HepG2 (cell line): Measurements from ENCODE around the gene HEXD. TPM values are rescaled to one million over a fixed set of nuclear protein-coding genes. Genes with fewer than 3 reads are reported as not detected.

Source experiments
- ATF3 ChIP-seq: sonication (generic); formaldehyde crosslinking; IDR thresholded peaks from 2 replicates; pipeline ENCODE4 v1.4.0; 2020; ENCODE audit warnings: missing genetic modification reagents
- ATF4 ChIP-seq, 2 experiments: fragments of 450-650 bp in 1 of 2; sonication (generic) in 1 of 2; formaldehyde crosslinking; IDR thresholded peaks; 2 replicates each; pipeline versions ENCODE4 v1.5.0 to v1.8.0; 2020 to 2022; ENCODE audit warnings: mild to moderate bottlenecking in 1 of 2, missing genetic modification reagents in 1 of 2
- BCL6 ChIP-seq: IDR thresholded peaks from 2 replicates; pipeline ENCODE4 v1.6.1; 2016; ENCODE audit warnings: missing genetic modification reagents, missing compliant biosample characterization
- CEBPZ ChIP-seq: IDR thresholded peaks from 2 replicates; pipeline ENCODE4 v1.6.1; 2012; ENCODE audit warnings: low read length, improper control_type of control experiment
- CSRNP2 ChIP-seq: sonication (generic); formaldehyde crosslinking; conservative IDR thresholded peaks from 2 replicates; pipeline ENCODE4 v1.8.0; 2022; ENCODE audit warnings: low read depth, missing genetic modification reagents
- FIP1L1 ChIP-seq: fragments of 200-400 bp; formaldehyde crosslinking; IDR thresholded peaks from 2 replicates; pipeline ENCODE4 v1.6.1; 2018; ENCODE audit warnings: low read depth, mild to moderate bottlenecking, low read length, moderate library complexity, borderline replicate concordance; ENCODE audit not compliant: insufficient read depth
- HNF4A ChIP-seq: sonication (generic); formaldehyde crosslinking; IDR thresholded peaks from 2 replicates; pipeline ENCODE4 v1.4.0; 2020; ENCODE audit warnings: missing genetic modification reagents
- JUND ChIP-seq: sonication (generic); formaldehyde crosslinking; IDR thresholded peaks from 2 replicates; pipeline ENCODE4 v1.8.0; 2022; ENCODE audit warnings: mild to moderate bottlenecking, missing genetic modification reagents
- MNT ChIP-seq: fragments of 450-650 bp; IDR thresholded peaks from 2 replicates; pipeline ENCODE4 v1.6.1; 2016
- PAF1 ChIP-seq: IDR thresholded peaks from 2 replicates; pipeline ENCODE4 v1.6.1; 2016; ENCODE audit warnings: missing genetic modification reagents, missing compliant biosample characterization
- PRDM4 ChIP-seq: sonication (generic); formaldehyde crosslinking; IDR thresholded peaks from 2 replicates; pipeline ENCODE4 v1.9.0; 2021; ENCODE audit warnings: missing genetic modification reagents, borderline replicate concordance
- TCF7L2 ChIP-seq: IDR thresholded peaks from 2 replicates; pipeline ENCODE4 v1.6.1; 2011; ENCODE audit warnings: mild to moderate bottlenecking, low read depth, low read length, moderate library complexity
- TRIM24 ChIP-seq: sonication (generic); formaldehyde crosslinking; IDR thresholded peaks from 2 replicates; pipeline ENCODE4 v1.8.0; 2022; ENCODE audit warnings: mild to moderate bottlenecking, missing genetic modification reagents
- XRCC5 ChIP-seq: fragments of 200-400 bp; formaldehyde crosslinking; optimal IDR thresholded peaks from 2 replicates; pipeline ENCODE3; 2017; ENCODE audit warnings: mild to moderate bottlenecking, low read length
- ZBTB7A ChIP-seq: sonication (generic); formaldehyde crosslinking; IDR thresholded peaks from 2 replicates; pipeline ENCODE4 v1.8.0; 2022; ENCODE audit warnings: mild to moderate bottlenecking, missing genetic modification reagents
- ZNF101 ChIP-seq: sonication (generic); formaldehyde crosslinking; IDR thresholded peaks from 2 replicates; pipeline ENCODE4 v1.4.0; 2020; ENCODE audit warnings: mild to moderate bottlenecking, low read depth, missing genetic modification reagents, borderline replicate concordance
- ZNF33A ChIP-seq: sonication (generic); formaldehyde crosslinking; IDR thresholded peaks from 2 replicates; pipeline ENCODE4 v1.5.1; 2020; ENCODE audit warnings: missing genetic modification reagents, mild to moderate bottlenecking, moderate library complexity, borderline replicate concordance
- ZNF343 ChIP-seq: sonication (generic); formaldehyde crosslinking; IDR thresholded peaks from 2 replicates; pipeline ENCODE4 v1.4.0; 2020; ENCODE audit warnings: mild to moderate bottlenecking, missing genetic modification reagents
- ZNF761 ChIP-seq: sonication (generic); formaldehyde crosslinking; conservative IDR thresholded peaks from 2 replicates; pipeline ENCODE4 v1.4.0; 2020; ENCODE audit warnings: mild to moderate bottlenecking, missing genetic modification reagents
- polyA plus RNA-seq, 8 experiments: library from polyadenylated mRNA; depleted of rRNA in 3 of 8; stranded (reverse) in 7 of 8; unstranded in 1 of 8; fragments of >200 nt; fragmentation: Illumina TruSeq in 4 of 8; extraction: Trizol in 4 of 8; gene quantifications; 2 replicates each; pipeline versions ENCODE4 v1.2.1 to v1.2.3, GENCODE V29; 2011 to 2016; ENCODE audit warnings: low read depth in 4 of 8, missing spikeins in 1 of 8, mixed read lengths in 1 of 8; ENCODE audit not compliant: insufficient read depth in 1 of 8
- total RNA-seq, 5 experiments: library from RNA; depleted of rRNA; stranded (reverse); fragments of >200 nt; fragmentation: Illumina TruSeq; extraction: Trizol; gene quantifications; 2 replicates each; pipeline ENCODE4 v1.2.3, GENCODE V29; 2016; ENCODE audit warnings: low read depth in 1 of 5

Gene HEXD
- total and polyA plus RNA-seq, 2 of the 13 experiments (the other 11 are each of a cell fraction or from before 2014, with no cell fraction given), result 22.3 to 41.8 TPM

- no peak for TF ChIP-seq ZNF343 (CRISPR knock-in tag)
- no peak for TF ChIP-seq MNT
- TF ChIP-seq HNF4A (CRISPR knock-in tag), result no peak
- TF ChIP-seq PRDM4 (CRISPR knock-in tag), result no peak
- peak; percentile 82; the same call in 1 of the 2 replicates for TF ChIP-seq BCL6 (CRISPR knock-in tag)
- no peak for TF ChIP-seq ATF3 (CRISPR knock-in tag)
- 0 out of 2 replicates have a peak, but pooled peaks have one; percentile 21 for TF ChIP-seq ZBTB7A (CRISPR knock-in tag)
- TF ChIP-seq CEBPZ, result no peak
- no peak for TF ChIP-seq TCF7L2
- TF ChIP-seq ZNF33A (CRISPR knock-in tag), result no peak
- TF ChIP-seq PAF1 (CRISPR knock-in tag), result no peak
- TF ChIP-seq XRCC5, result no peak
- no peak; the same call in 1 of the 2 replicates for TF ChIP-seq ZNF761
- TF ChIP-seq ZNF101 (CRISPR knock-in tag), result no peak
- peak in 1 of 2 experiments; percentile 46; a peak in 2 of 4 replicates for TF ChIP-seq ATF4 (CRISPR knock-in tag; IDR thresholded peaks at IDR 0.05)
- TF ChIP-seq TRIM24 (CRISPR knock-in tag), result no peak
- TF ChIP-seq CSRNP2 (CRISPR knock-in tag), result no peak
- no peak for TF ChIP-seq FIP1L1
- TF ChIP-seq JUND (CRISPR knock-in tag), result no peak
Measured at GRCh38 chr17:82384051-82384729, 34.0 kb upstream of the HEXD start (continued).
